SK-N-SH (cell line): ENCODE measurements around the gene PRDM7.
"Not testable (repeated sequence)": the region's sequence is repeated elsewhere in the genome, so short reads cannot be mapped to it uniquely, and the experiment has no call there.

Experiments
- NFIC ChIP-seq: IDR thresholded peaks from 2 replicates; pipeline ENCODE4 v1.4.0; 2012; ENCODE audit warnings: borderline replicate concordance
- TEAD4 ChIP-seq: IDR thresholded peaks from 2 replicates; pipeline ENCODE4 v1.4.0; 2012; ENCODE audit warnings: mild to moderate bottlenecking, borderline replicate concordance; ENCODE audit not compliant: insufficient read depth
- TF ChIP-seq, protein P1 (sequence below): fragments of 200-600 bp; sonication (generic); IDR thresholded peaks from 2 replicates; pipeline ENCODE4 v1.6.1; 2017; ENCODE audit warnings: antibody characterized with exemption, mild to moderate bottlenecking, moderate library complexity

DNA sequence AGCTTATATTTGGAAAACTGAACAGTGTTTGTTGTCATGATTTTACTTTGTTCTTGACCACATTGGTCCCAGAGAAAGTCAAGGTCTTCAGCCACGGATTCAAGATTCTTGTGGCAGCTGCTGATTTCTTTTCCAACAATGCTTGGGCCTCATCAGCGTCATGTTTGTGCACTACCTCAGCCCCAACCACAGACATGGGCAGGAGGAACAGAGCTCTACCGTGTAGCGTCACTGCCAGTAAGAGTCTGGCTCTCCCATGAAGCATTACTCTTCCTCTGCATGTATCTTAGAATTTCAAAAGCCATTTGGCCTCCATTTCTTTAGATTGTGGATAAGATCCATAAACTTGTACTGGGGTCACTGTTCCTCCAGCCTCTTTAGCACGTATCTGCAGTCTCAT lies 23.1 kb upstream of the PRDM7 start:
- TF ChIP-seq, protein P1, sequence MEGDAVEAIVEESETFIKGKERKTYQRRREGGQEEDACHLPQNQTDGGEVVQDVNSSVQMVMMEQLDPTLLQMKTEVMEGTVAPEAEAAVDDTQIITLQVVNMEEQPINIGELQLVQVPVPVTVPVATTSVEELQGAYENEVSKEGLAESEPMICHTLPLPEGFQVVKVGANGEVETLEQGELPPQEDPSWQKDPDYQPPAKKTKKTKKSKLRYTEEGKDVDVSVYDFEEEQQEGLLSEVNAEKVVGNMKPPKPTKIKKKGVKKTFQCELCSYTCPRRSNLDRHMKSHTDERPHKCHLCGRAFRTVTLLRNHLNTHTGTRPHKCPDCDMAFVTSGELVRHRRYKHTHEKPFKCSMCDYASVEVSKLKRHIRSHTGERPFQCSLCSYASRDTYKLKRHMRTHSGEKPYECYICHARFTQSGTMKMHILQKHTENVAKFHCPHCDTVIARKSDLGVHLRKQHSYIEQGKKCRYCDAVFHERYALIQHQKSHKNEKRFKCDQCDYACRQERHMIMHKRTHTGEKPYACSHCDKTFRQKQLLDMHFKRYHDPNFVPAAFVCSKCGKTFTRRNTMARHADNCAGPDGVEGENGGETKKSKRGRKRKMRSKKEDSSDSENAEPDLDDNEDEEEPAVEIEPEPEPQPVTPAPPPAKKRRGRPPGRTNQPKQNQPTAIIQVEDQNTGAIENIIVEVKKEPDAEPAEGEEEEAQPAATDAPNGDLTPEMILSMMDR: not testable (repeated sequence)
- not testable (repeated sequence) for TF ChIP-seq TEAD4, NFIC
